ENCODE measurements around the gene SPRY2. TPM values are rescaled to one million over a fixed set of nuclear protein-coding genes. Genes with fewer than 3 reads are reported as not detected.
"Not testable (repeated sequence)": the region's sequence is repeated elsewhere in the genome, so short reads cannot be mapped to it uniquely, and the experiment has no call there.

The SPRY2 gene, protein sequence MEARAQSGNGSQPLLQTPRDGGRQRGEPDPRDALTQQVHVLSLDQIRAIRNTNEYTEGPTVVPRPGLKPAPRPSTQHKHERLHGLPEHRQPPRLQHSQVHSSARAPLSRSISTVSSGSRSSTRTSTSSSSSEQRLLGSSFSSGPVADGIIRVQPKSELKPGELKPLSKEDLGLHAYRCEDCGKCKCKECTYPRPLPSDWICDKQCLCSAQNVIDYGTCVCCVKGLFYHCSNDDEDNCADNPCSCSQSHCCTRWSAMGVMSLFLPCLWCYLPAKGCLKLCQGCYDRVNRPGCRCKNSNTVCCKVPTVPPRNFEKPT
- 6.6 and 7.3 TPM in 2 replicates for total RNA-seq (2014; rRNA removed; shearing (Covaris generic))

DNA sequence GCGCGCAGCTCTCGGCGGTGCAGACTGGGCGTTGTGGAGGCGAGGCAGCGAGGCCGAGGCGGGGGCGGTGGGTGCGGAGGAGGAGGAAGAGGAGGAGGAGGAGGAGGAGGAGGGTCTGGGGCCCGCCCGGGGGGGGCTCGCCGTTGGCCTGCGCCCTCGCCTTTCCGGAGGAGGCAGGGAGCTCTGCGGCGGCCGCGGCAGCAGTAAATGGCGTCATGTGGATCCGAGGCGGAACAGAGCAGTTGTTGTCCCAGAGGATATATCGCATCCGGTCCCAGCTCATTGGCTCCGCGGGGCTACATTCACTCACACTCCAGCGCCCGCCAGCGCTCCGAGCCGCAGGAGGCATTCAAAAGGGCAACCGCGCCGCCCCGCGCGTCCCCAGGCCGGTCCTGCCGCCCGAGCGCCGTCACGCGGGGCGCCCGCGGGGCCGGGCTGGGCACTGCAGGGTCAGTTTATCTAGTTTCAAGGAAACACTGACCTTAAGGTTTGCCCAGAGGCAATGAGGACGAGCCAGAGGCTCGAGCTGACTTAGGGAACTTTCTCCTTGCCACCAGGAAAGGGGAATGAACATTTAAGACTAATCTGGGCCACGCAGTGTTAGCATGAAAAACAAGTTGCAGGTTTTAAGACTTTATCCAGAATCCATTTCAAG is at the start of gene SPRY2:
SPRY2 (minus strand) TSS at position 26 of the 655 bp plus-strand sequence. CDS start 3,421 bp downstream, outside the sequence.
- peak; percentile 94 for DNase-seq (ENCODE audit: low read depth)

DNA sequence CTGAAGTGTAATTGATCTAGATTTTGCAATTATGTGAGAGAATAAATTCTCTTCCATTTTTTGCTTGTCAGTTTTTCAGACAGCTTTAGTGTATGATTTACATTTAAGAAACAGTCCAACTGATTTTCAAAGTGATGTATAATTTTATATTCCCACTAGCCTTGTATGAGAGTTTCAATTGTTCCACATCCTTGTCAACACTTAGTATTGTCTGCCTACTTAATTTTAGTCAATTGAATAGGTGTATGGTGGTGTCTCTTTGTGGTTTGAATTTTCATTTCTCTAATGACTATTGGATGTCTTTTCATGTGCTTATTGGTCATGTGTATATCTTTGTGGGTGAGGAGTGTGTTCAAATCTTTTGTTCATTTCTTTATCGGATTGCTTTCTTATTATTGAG is 49.4 kb upstream of the SPRY2 start:
- no peak for DNase-seq (ENCODE audit: low read depth)

DNA sequence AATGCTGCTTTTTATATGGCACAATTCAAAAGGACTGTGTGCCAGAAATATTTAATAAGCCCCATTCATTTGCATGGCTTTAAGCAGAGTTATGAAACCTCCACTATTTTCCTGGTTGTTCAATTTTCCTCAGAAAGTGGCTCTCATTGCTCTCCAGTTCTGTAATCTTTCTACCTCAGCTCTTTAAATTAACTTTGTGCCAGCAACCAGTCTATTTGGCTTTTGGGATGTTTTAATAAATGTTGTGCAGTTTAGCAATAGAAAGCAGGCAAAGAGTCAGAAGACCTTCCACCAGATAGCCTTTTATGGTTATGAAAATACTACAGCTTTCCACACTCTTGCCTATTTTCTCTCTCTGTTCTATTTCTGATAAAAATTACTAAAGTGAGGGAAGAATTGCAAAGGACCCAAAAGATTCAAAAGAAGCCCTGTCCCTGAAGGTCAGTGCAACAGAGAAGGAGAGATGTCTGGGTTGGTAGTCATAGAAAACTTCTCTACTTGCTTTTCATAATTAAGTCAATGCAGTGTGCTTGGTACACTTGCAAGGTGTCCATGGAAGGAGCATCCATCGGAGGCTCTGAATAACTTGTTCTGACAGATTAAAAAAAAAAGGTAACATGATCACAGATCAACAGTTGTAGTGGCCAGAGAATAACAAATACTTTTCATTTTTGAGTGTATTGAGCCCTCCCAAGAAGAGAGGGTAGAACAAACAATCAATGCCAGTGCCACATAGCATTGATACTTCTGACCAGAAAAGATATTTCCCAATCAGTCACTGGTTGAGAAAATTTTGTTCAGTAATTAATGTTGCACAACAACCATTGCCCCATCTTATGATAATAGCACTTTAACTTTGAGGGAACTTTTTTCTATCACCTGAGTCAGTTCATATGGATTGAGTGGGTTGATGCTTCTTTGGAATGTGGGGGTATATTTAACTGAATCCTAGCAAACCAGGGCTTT is 48.4 kb upstream of the SPRY2 start:
- DNase-seq (ENCODE audit: low read depth) = no peak

DNA sequence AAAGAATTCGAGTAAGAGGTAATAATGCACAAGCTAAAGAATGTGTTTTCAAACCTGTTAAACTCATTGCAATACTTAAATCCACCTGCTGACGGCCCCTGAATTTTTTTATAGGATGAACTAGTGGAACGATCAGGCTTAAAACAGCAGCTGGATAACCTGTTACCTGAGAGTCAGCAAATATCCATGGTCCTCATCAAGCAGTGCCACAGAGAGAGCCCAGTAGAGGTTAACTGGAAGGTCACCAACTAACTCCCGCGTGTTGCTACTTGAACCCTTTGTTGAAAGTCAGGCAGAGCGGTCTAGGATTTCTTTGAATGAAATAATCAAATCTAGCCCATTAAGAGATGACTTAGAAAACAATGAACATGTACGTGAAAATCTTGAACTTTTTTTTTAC is 47.6 kb upstream of the SPRY2 start:
- DNase-seq (ENCODE audit: low read depth) = no peak

DNA sequence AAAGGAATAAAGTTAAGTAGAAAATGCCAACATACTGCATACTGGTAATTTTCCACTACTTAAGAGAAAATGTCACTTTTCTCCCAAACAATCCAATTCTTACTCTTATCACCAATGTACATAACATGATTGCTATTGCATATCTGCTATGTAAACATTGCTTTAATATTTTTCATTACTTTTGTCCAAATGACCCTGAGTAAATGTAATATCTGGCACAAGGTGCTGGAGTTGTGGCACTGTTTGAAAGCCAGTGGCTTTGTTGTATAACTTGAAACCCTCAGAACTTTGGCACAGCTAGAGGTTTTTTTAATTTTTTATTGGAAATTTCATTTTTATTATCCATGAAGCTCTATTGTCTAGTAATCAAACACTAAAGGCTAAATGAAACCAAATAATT is 45.7 kb upstream of the SPRY2 start:
- DNase-seq (ENCODE audit: low read depth) = no peak

DNA sequence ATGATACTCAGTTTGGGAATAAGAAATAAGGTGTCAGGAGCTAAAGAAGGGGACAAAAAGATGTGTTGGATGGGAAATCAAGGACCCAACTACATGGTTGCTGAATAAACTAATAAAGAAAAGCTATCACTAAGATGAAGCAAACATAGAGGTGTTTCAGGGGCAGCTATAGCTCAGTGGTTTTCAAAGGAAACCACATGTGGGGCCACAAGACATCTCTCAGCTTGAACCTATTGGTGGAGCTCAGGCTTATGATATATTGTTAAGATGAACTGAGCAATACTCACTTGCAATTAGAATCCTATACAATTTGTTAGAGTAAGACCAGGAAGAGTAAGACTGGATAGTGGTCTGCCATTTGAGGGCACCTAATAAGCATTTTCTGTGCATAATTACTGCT is 45.1 kb upstream of the SPRY2 start:
- DNase-seq (ENCODE audit: low read depth) = no peak

DNA sequence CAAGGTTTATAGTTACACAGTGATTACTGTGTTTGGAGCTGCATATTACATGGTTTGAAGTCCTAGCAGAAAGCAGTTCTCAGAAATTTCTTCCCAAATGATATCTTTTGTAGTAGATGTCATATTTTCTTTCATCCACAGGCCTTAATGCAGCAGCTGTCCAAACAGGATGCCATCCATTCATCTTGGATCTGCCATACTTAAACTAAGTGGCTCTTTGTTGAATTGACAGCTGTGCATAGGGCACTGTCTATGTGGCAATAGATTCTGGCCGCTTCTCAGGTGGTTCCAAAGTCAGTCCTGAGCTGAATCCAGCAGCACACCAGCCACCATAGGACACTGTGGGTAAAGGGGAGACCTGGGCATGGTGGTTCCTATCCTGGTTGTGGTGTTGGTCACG is 41.6 kb upstream of the SPRY2 start:
- no peak for DNase-seq (ENCODE audit: low read depth)

DNA sequence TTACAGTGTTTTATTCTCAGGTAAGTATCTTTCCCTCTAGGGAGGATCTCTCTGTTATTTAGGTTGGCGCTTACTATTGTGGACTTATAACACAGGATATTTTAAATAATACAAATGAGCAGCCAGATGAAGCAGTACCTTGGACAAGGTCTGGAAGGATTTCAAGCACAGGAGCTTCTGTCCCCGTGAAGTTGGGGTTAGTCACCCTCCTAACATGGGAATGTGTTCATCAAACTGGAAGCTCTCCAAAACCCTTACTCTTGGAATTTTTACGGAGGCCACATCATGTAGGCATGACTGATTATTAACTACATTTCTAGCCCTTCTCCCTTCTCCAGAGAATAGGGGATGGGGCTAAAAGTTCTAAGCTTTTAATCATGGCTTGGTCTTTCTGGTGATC is 38.3 kb upstream of the SPRY2 start:
- peak; percentile 18 for DNase-seq (ENCODE audit: low read depth)

DNA sequence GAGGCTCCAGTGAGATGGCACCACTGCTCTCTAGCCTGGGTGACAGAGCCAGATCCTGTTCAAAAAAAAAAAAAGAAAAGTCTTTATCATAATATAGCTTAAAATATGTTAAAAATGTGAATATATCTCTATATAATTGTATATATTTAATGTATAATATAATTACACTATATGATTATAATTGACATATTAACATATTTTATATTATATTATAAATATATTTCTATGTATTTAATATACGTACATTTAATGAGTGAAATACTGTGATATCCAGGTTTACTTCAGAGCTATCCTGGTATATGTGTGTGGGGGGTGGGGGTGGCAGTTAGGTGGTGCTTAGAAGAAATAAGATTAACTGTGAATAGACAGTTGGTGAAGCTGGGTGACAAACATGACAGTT is 35.6 kb upstream of the SPRY2 start:
- DNase-seq (ENCODE audit: low read depth) = no peak

DNA sequence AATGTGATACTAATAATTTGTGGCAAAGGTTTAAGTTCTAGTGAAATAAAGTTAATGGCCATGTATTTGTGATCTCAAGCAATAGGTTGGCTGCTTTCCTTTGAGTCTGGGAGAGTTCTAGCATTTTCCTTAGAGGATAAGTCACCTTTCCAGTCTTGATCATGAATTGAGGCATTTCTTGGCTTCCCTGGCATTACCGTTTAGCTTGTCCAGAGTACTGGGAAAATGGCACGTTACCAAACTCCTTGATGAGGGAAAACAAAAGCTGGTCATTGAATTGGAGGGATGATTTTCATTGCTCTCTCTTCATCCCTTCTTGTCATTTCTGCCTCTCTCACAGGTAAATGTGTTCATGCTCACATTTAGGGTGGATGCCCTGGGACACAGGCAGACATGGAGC is 34.0 kb upstream of the SPRY2 start:
- no peak for DNase-seq (ENCODE audit: low read depth)

DNA sequence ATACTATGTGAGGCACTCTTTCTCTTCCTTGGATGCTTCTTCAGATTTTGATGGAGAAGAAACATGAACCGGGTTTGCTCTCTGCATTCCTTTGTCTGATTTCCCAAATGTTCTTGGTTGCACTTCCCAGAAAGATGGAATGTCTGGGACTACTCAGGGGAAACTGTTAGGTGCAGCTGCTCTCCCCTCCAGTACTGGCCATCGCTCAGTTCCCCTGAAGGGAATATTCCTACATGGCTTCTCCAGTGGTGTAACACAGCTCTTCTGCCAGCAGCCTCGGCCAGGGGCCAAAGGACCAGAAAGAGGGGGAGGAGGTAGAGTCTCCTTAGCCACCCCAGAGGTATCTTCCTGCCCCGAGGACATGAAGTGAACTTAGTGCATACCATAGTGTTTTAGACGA is 33.5 kb upstream of the SPRY2 start:
- DNase-seq (ENCODE audit: low read depth) = no peak

DNA sequence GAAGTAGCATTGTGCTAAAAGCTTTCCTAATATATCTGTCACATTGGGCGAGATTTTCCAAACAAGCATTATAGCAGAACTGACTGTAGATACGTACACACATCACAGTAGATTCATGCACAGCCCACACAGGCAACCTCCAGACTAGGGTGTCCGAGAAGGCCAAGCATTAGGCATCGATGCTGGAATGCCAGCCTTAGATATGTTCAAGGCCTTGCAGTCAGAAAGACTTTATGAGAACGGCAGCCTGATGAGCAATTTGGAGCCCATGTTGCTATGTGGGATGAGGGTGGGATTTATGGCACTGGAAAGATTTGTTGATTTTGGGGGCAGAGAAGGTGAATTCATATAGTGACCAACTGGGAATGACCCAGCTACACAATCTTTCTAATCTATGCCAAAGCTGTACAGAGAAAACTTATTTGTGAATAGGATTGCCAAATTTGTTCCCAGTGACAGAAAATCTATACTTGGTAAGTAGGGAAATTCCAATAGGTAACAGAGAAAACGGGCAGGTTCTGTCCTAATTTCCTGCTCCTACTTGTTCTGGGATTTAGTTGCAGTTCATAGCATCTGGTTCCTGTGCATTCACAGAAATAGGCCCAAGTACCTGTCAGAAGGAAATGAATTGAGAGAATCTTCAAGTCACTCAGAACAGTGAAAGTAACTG is 31.0 kb upstream of the SPRY2 start:
- no peak for DNase-seq (ENCODE audit: low read depth)

DNA sequence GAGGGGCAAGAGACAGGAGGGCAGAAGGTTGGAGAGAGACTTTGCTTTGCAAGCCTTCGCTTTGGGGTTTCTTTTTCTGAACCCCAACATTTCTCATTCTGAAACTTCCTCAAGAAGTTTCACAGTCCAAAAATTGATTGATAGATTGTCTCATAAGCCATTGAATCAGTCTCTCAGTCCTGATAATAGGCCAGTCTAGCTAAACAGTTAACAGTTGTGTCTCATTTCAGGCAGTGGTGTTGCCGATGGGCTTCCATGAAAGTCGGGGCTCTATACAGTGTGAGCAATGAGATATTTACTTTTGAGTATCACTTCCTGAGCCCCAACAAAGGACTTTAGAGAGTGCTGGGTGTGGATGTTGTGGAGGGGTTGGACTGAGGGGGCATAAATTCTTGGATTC is 26.5 kb upstream of the SPRY2 start:
- no peak for DNase-seq (ENCODE audit: low read depth)

DNA sequence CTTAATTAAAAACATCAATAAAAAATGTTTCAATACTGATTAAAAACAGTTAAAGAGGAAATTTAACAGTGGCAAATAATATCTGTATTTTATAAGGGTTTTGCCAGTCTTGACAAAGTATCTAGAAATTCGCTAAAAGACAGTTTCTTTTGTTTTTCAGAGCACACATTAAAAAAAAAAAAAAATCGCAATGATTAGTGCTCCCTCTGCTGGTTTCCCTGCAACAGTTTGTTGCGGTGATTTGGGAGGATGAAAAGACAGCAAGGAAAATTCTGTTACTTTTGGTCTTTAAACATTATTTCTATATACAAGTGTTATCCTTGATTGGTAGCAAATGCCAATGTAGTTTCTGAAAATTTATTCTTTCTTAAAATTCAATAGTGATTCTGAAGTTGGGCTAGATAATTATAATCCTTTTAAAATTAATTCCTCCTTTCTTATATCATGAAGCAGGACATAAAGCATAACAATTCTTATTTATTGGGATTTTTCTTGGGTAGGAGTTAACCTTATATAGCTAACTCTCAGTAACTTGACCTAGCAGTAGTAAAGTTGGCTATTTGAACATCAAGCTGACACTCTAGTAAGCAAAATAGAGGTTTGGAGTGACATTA is 23.1 kb upstream of the SPRY2 start:
- DNase-seq (ENCODE audit: low read depth) = no peak

DNA sequence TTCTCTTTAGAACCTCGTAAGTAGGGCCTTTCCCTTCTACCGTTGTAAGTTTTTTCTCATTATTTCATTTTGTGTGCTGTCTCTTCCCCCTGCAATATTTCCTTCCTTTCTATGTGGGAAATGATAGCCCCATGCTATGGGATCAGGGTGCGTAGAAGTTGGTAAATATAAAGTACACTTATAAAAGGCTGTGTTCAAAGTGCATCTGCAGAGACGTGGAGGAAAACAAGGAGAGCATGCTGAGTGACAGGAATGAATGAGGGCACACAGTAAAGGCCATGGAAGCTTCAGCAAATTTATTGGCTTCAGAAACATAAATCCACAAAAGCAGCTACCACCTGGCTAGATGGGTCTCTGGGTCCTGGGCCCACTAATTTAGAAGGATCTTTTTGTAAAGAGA is 21.6 kb upstream of the SPRY2 start:
- DNase-seq (ENCODE audit: low read depth) = no peak

DNA sequence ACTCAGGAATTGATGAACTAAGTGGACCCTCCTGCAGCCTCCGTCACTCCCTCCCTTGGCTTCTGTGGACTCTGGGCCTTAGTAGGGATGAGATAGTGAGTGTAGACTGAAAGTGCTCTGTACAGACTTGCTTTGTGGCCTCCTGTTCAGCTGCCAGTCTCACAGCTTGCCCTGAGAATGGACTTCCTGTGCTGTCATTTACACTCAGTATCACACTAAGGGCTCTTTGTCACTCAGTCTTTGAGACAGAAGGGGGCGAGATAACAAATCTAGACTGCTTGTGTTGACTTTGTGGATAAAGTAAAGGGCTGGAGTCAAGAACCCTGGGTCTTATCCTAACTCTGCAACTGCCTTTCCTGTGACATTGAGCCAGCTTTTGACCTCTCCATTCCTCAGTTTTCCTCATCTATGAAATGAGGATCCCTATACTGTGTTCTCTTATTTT is 21.0 kb upstream of the SPRY2 start:
- DNase-seq (ENCODE audit: low read depth) = no peak

DNA sequence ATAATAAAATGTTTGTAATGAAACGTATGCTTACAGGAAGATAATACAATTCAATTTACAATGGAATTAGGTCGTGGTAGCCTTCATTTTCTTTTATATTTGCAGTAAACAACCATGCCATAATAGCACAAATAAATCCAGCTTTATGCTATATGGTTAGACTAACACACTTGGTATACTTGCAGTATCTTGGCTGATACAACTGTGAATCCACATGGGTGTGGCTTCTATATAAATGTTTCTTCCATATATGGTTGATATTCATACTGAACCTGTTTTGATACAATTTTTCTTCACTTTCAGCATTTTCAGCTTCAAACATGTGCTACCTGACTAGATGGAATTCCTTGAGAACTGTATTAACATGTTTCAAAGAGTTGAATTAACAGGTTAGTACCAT is 20.4 kb upstream of the SPRY2 start:
- no peak for DNase-seq (ENCODE audit: low read depth)

DNA sequence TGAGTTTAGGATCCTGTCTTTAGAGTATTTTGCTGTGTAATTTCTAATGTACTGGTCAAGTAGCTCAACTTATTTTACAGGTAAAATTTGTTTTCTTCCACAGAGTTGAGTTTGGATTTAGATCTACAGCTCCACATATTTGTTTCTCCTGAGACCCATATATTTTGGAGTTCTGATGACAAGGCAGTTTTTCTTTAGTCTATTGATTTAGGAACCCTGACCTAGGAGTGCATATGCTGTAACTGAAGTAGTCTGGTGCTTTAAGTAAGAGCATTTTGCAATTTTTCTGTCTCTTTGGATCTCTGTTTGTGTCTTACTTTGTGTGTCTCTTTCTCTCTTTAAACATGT is 19.5 kb upstream of the SPRY2 start:
- DNase-seq (ENCODE audit: low read depth) = no peak

DNA sequence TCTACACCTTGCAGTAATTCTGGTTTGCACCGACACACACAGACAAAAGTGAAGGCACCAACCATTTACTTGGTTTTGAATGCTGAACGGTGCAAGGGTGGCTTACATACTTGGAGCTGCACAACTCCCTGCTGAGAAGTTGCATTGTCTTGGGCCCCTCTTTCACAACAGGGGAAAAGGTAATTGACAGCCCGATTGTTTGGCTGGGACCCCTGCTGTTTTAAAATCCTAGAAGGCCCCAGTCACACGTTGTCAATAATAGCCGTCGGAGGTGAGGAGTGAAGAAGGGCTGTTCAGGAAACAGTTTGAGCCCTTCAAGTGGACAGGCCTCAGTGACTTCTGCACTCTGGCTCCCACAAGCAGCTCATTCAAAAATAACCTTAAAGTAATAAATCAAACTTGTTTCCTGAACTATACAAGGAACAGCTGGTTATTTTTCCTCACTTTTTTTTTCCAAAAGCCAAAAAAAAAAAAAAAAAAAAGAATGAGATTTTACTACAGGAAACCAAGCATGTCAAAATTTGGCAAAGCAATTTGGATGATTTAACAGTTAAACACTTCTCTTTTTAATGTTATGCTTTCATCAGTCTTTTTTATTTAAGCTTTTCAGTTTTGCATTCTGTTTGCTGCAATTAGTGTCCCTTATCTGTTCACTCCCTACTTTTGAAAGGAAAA is 19.0 kb upstream of the SPRY2 start:
- DNase-seq (ENCODE audit: low read depth) = no peak

DNA sequence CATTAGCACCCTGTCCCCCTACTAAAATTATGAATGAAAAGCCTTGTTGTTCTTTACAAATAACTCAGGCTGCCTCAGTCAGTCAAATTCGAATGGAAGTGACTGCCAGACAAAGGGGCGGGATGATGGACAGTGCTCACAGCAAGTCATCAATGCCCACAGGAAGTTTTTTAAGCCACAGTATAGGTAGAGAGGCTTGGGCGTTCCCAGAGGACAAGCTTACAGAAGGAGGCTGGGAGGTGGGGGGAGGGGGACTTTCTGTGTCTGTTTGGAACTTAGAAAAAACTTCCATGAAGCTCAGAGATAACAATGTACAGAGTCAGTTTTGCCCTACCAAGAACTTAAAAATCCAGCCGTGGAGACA is 18.5 kb upstream of the SPRY2 start:
- DNase-seq (ENCODE audit: low read depth) = no peak

DNA sequence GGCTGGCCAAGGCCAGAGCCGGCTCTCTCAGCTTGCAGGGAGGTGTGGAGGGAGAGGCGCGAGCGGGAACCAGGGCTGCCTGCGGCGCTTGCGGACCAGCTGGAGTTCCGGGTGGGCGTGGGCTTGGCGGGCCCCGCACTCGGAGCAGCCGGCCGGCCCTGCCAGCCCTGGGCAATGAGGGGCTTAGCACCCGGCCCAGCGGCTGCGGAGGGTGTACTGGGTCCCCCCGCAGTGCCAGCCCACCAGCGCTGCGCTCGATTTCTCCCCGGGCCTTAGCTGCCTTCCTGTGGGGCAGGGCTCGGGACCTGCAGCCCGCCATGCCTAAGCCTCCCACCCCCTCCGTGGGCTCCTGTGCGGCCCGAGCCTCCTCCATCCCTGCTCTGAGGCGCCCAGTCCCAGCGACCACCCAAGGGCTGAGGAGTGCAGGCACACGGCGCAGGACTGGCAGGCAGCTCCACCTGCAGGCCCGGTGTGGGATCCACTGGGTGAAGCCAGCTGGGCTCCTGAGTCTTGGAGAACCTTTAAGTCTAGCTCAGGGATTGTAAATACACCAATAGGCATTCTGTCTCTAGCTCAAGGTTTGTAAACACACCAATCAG is 14.7 kb upstream of the SPRY2 start:
- not testable (repeated sequence) for DNase-seq (ENCODE audit: low read depth)
